ENCODE results near the gene TRIM34.

GRCh38 chr11:5626196-5626595 lies 1.4 kb downstream of the TRIM34 start:
- no peak for TF ChIP-seq ESRRA (IDR thresholded peaks at IDR 0.05; ENCODE audit: low read length)
- TF ChIP-seq BCL11A (IDR thresholded peaks at IDR 0.05; ENCODE audit: low read depth, low read length) = no peak
- TF ChIP-seq ZNF207 (IDR thresholded peaks at IDR 0.05; ENCODE audit: borderline replicate concordance) = no peak
